ENCODE measurements around the gene RBPJ.
"Not testable (repeated sequence)": the region's sequence is repeated elsewhere in the genome, so short reads cannot be mapped to it uniquely, and the experiment has no call there.

RBPJ gene

DNA sequence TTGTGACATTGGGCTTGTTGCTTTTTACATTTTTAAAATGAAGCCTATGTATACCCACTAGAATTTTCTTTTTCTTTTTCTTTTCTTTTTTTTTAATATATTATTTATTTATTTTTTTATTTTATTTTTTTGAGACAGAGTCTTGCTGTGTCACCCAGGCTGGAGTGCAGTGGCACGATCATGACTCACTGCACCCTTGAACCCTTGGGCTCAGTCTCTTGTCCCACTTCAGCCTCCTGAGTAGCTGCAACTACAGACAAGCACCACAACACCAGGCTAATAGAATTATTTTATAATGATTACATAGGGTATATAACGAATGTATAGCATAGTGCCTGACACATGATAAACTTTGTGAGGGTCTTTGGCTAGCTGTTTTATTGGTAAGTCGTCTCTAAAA, 64.9 kb downstream of the RBPJ start:
- H3K9ac ChIP-seq (ENCODE audit: low read depth, low read length) = no peak overlapping the region
- H3K36me3 ChIP-seq (ENCODE audit: insufficient read depth, low read depth, low read length) = peaks cover 43% of the 10 kb centered on the region
- no peaks in the 10 kb centered on the region for H3K27me3 ChIP-seq (ENCODE audit: insufficient read depth, low read length)
- H3K9me3 ChIP-seq (ENCODE audit: insufficient read depth, low read depth, low read length) = no peaks in the 10 kb centered on the region
- no peaks in the 10 kb centered on the region for H3K4me1 ChIP-seq (ENCODE audit: insufficient read depth, low read length)
- no peak overlapping the region for H3K27ac ChIP-seq (ENCODE audit: low read length)
- H3K4me3 ChIP-seq (ENCODE audit: low read length) = no peak overlapping the region

GRCh38 chr4:26386386-26386785, 65.6 kb downstream of the RBPJ start:
- no peak overlapping the region for H3K4me3 ChIP-seq (ENCODE audit: low read length)
- H3K36me3 ChIP-seq (ENCODE audit: insufficient read depth, low read depth, low read length) = peaks cover 47% of the 10 kb centered on the region
- peaks cover 4% of the 10 kb centered on the region; the same call in 1 of the 2 replicates for H3K4me1 ChIP-seq (ENCODE audit: insufficient read depth, low read length)
- H3K9ac ChIP-seq (ENCODE audit: low read depth, low read length) = no peak overlapping the region
- H3K27me3 ChIP-seq (ENCODE audit: insufficient read depth, low read length) = no peaks in the 10 kb centered on the region
- no peak overlapping the region for H3K27ac ChIP-seq (ENCODE audit: low read length)
- H3K9me3 ChIP-seq (ENCODE audit: insufficient read depth, low read depth, low read length) = no peaks in the 10 kb centered on the region

DNA sequence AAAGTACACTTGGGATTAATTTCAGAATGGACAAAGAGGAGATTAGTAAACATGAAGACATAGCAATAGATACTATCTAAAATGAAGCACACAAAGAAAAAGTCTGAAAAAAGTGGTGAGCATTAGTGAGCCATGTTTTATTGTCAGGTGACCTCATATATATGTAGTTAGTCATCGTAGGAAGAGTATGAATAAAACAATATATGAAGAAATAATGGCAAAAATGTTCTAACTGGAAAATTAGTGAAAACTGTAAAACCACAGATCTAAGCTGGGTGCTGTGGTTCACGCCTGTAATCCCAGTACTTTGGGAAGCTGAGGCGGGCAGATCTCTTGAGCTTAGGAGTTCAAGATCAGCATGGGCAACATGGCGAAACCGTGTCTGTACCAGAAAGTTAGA, 67.9 kb downstream of the RBPJ start:
- peaks cover 64% of the 10 kb centered on the region for H3K36me3 ChIP-seq (ENCODE audit: insufficient read depth, low read depth, low read length)
- no peaks in the 10 kb centered on the region for H3K27me3 ChIP-seq (ENCODE audit: insufficient read depth, low read length)
- no peak overlapping the region for H3K4me3 ChIP-seq (ENCODE audit: low read length)
- H3K27ac ChIP-seq (ENCODE audit: low read length) = no peak overlapping the region
- no peak overlapping the region for H3K9ac ChIP-seq (ENCODE audit: low read depth, low read length)
- H3K9me3 ChIP-seq (ENCODE audit: insufficient read depth, low read depth, low read length) = no peaks in the 10 kb centered on the region
- H3K4me1 ChIP-seq (ENCODE audit: insufficient read depth, low read length) = peaks cover 4% of the 10 kb centered on the region; the same call in 1 of the 2 replicates

GRCh38 chr4:26397086-26397485, 76.3 kb downstream of the RBPJ start:
- peaks cover 4% of the 10 kb centered on the region; the same call in 1 of the 2 replicates for H3K4me1 ChIP-seq (ENCODE audit: insufficient read depth, low read length)
- H3K9ac ChIP-seq (ENCODE audit: low read depth, low read length) = no peak overlapping the region
- H3K36me3 ChIP-seq (ENCODE audit: insufficient read depth, low read depth, low read length) = peaks cover 15% of the 10 kb centered on the region; the same call in 1 of the 2 replicates
- no peaks in the 10 kb centered on the region for H3K9me3 ChIP-seq (ENCODE audit: insufficient read depth, low read depth, low read length)
- no peaks in the 10 kb centered on the region for H3K27me3 ChIP-seq (ENCODE audit: insufficient read depth, low read length)
- H3K4me3 ChIP-seq (ENCODE audit: low read length) = no peak overlapping the region
- H3K27ac ChIP-seq (ENCODE audit: low read length) = no peak overlapping the region

- H3K36me3 ChIP-seq (ENCODE audit: insufficient read depth, low read depth, low read length) = peaks cover 13% of the 10 kb centered on the region
- H3K9me3 ChIP-seq (ENCODE audit: insufficient read depth, low read depth, low read length) = peaks cover 10% of the 10 kb centered on the region
- no peak overlapping the region for H3K4me3 ChIP-seq (ENCODE audit: low read length)
- H3K27ac ChIP-seq (ENCODE audit: low read length) = no peak overlapping the region
- peaks cover 4% of the 10 kb centered on the region; the same call in 1 of the 2 replicates for H3K4me1 ChIP-seq (ENCODE audit: insufficient read depth, low read length)
- no peak overlapping the region for H3K9ac ChIP-seq (ENCODE audit: low read depth, low read length)
- H3K27me3 ChIP-seq (ENCODE audit: insufficient read depth, low read length) = no peaks in the 10 kb centered on the region
Measured at GRCh38 chr4:26400132-26400531, 79.3 kb downstream of the RBPJ start.

DNA sequence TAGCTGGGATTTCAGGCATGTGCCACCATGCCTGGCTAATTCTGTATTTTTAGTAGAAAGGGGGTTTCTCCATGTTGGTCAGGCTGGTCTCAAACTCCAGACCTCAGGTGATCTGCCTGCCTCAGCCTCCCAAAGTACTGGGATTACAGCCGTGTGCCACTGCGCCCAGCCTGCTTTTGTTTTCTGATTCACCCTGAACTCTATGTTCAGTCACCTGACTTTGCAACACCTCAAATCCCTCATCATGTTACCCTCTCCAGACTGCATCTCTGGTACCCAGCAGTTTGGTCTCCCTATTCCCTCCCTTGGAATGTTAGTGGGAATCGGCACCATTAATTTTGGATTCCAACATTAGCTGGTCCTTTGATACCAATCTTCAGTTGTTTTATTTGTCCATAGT, 81.2 kb downstream of the RBPJ start:
- peaks cover 28% of the 10 kb centered on the region for H3K9me3 ChIP-seq (ENCODE audit: insufficient read depth, low read depth, low read length)
- not testable (repeated sequence) for H3K9ac ChIP-seq (ENCODE audit: low read depth, low read length); H3K4me1 ChIP-seq (ENCODE audit: insufficient read depth, low read length); H3K4me3 ChIP-seq (ENCODE audit: low read length); H3K27ac ChIP-seq (ENCODE audit: low read length); H3K27me3 ChIP-seq (ENCODE audit: insufficient read depth, low read length)
- H3K36me3 ChIP-seq (ENCODE audit: insufficient read depth, low read depth, low read length) = peaks cover 26% of the 10 kb centered on the region

DNA sequence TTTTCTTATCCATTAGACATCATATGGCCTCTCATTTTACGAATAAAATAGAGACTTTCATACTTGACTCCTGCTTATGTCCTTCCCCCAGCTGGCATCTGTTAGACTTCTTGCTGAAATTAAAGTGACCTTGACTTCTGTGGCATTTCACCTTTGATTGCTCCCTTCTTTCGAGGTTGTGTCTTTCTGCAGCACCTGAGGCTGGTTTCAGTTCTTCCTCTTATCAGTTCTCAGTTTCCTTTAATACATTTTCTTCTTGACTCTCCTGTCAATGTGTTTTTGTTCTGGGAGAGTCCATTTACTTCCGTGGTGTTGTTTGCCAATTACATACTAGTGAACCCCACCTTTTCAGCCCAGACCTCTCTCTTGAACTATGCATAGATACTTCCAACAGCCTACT, 81.6 kb downstream of the RBPJ start:
- H3K36me3 ChIP-seq (ENCODE audit: insufficient read depth, low read depth, low read length) = peaks cover 30% of the 10 kb centered on the region
- H3K9me3 ChIP-seq (ENCODE audit: insufficient read depth, low read depth, low read length) = peaks cover 29% of the 10 kb centered on the region
- no peak overlapping the region for H3K4me3 ChIP-seq (ENCODE audit: low read length)
- no peak overlapping the region for H3K9ac ChIP-seq (ENCODE audit: low read depth, low read length)
- H3K27ac ChIP-seq (ENCODE audit: low read length) = no peak overlapping the region
- no peaks in the 10 kb centered on the region for H3K27me3 ChIP-seq (ENCODE audit: insufficient read depth, low read length)
- no peaks in the 10 kb centered on the region for H3K4me1 ChIP-seq (ENCODE audit: insufficient read depth, low read length)

DNA sequence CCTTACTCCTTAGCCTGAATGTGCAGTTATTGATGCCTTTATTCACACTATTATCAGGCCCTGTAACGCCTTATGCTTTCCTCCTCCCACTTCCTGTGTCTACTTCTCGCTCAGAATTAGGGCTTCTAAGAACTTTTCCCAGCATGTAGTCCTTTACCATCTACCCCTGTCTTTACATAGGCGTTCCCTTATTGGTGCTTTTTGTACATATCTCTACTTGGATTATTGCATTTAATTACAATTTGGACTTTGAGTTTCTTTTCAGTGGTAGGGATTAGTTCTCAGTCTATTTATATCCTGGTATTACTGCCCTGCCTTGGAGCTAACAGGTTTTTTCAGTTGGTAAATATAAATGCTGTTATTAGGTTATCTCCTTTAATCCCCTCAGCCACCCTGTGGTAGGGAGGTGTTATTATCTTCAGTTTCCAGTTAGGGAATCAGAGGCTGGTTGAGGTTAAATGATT, 84.0 kb downstream of the RBPJ start:
- no peaks in the 10 kb centered on the region for H3K4me1 ChIP-seq (ENCODE audit: insufficient read depth, low read length)
- H3K27ac ChIP-seq (ENCODE audit: low read length) = no peak overlapping the region
- peaks cover 37% of the 10 kb centered on the region for H3K36me3 ChIP-seq (ENCODE audit: insufficient read depth, low read depth, low read length)
- no peak overlapping the region for H3K4me3 ChIP-seq (ENCODE audit: low read length)
- no peaks in the 10 kb centered on the region for H3K27me3 ChIP-seq (ENCODE audit: insufficient read depth, low read length)
- peaks cover 29% of the 10 kb centered on the region for H3K9me3 ChIP-seq (ENCODE audit: insufficient read depth, low read depth, low read length)
- no peak overlapping the region for H3K9ac ChIP-seq (ENCODE audit: low read depth, low read length)

GRCh38 chr4:26406346-26406975, 85.6 kb downstream of the RBPJ start:
- Histone ChIP-seq H3K9me3 (ENCODE audit: insufficient read depth, low read depth, low read length) (peaks cover 29% of the 10 kb centered on the region), H3K4me3 (ENCODE audit: low read length) (no peak overlapping the region), H3K9ac (ENCODE audit: low read depth, low read length) (no peak overlapping the region; the same call in 1 of the 2 replicates), H3K27me3 (ENCODE audit: insufficient read depth, low read length) (no peaks in the 10 kb centered on the region), H3K36me3 (ENCODE audit: insufficient read depth, low read depth, low read length) (peaks cover 40% of the 10 kb centered on the region), H3K27ac (ENCODE audit: low read length) (no peak overlapping the region), H3K4me1 (ENCODE audit: insufficient read depth, low read length) (no peaks in the 10 kb centered on the region)

DNA sequence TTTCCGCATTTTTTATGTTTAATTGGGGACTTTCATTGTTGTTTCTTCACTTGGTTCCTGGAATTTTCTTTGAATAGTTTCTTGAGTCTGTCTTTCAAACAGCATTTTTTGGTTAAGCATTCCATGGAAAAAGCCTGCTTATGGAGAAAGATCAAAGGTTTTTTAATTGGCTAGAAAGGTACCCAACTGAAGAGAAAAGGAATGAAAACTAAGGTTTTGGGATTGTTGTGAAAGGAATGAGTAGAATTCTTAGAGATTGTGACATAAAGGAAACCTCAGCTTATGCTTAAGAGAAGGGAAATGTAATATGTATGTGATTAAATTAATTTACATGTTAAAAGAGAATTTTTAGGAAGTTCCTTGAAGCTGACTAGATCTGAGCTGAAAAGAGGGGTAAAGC, 86.7 kb downstream of the RBPJ start:
- Histone ChIP-seq H3K27me3 (ENCODE audit: insufficient read depth, low read length) (no peaks in the 10 kb centered on the region), H3K27ac (ENCODE audit: low read length) (no peak overlapping the region), H3K9me3 (ENCODE audit: insufficient read depth, low read depth, low read length) (peaks cover 29% of the 10 kb centered on the region), H3K9ac (ENCODE audit: low read depth, low read length) (no peak overlapping the region), H3K4me3 (ENCODE audit: low read length) (no peak overlapping the region), H3K4me1 (ENCODE audit: insufficient read depth, low read length) (no peaks in the 10 kb centered on the region), H3K36me3 (ENCODE audit: insufficient read depth, low read depth, low read length) (peaks cover 42% of the 10 kb centered on the region)

- no peaks in the 10 kb centered on the region for H3K27me3 ChIP-seq (ENCODE audit: insufficient read depth, low read length)
- H3K36me3 ChIP-seq (ENCODE audit: insufficient read depth, low read depth, low read length) = peaks cover 54% of the 10 kb centered on the region
- H3K4me3 ChIP-seq (ENCODE audit: low read length) = no peak overlapping the region
- no peaks in the 10 kb centered on the region for H3K4me1 ChIP-seq (ENCODE audit: insufficient read depth, low read length)
- no peak overlapping the region for H3K9ac ChIP-seq (ENCODE audit: low read depth, low read length)
- H3K27ac ChIP-seq (ENCODE audit: low read length) = no peak overlapping the region
- H3K9me3 ChIP-seq (ENCODE audit: insufficient read depth, low read depth, low read length) = peaks cover 15% of the 10 kb centered on the region
Measured at GRCh38 chr4:26410385-26411293, 89.8 kb downstream of the RBPJ start.
